ENCODE data around the gene UBE2O.

Gene UBE2O

DNA sequence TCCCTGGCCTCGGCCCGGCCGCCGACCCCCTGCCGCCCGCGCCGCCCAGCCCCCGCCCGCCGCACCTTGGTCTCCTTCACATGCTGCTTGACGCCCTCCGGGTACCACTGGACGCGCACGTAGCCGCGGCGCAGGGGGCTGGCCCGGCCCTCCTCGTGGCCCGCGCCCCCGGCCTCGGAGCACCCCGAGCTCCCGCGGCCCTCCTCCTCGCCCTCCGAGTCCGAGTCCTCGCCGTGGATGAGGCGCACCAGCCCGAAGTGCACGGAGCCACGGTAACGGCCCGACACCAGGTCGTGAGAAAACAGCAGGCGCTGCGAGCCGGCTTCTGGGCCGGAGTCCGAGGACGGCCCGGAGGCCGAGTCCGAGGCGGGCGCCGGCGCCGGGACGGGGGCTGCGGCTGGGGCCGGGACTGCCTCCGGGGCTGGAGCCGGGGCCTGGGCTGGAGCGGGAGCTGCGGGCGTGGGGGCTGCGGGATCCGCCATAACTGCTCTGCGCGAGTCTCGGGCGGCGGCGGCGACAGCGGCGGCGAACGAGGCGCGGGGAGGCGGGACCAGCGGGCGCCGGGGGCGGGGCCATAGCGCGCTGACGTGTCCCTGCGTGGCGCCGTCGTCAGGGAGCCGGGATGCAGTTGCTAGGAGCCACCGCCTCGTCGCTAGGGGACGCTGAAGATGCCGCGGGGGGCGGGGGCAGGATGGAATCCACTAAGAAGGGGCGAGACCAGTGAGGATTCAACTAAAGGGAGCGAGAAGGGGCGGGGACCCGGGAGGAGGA is at the start of gene UBE2O:
TSS of gene UBE2O (minus strand) at position 493 of the 771 bp plus-strand sequence. CDS start at position 482, 11 bp downstream.
- peak within 1 kb of the TSS; percentile 94 for H3K27ac Mint-ChIP-seq (ENCODE audit: low read depth)
- H3K4me1 Mint-ChIP-seq, result peaks cover 40% of the 10 kb centered on the region
- no peaks in the 10 kb centered on the region for H3K27me3 Mint-ChIP-seq
- H3K36me3 Mint-ChIP-seq (ENCODE audit: insufficient read depth), result peaks cover 3% of the 10 kb centered on the region
- DNase-seq (ENCODE audit: low spot score in 2 of 2) (peak; percentile 90 to 91), ATAC-seq (replicated peaks; ENCODE audit: extremely low read depth, poor library complexity, severe bottlenecking) (peak; percentile 93)
- H3K9me3 Mint-ChIP-seq, result no peaks in the 10 kb centered on the region
- peak within 1 kb of the TSS; percentile 83 for H3K4me3 Mint-ChIP-seq

DNA sequence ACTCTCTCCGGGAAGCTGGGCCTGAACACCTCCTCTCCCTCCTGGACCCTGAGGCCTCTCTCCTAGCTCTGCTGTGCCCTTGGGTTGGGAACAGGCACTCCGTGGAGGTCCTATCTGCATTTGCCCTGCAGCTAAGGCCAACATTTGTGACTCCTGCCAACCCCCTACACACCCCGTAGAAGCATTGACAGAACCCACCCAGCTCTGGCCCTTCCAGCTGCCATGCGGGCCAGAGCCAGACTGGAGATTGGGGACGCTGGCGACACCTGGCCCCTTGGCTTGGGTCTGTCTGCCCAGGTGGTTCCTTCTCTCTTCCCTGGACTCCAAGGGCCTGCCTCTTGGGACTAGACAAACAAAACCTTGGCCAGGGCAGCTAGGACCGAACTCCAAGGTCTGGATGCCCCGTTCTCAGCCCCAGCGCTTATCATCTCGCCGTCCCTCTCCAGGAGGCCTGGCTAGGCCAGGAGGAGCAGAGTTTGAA is 48.9 kb upstream of the UBE2O start:
- Mint-ChIP-seq H3K4me3 (peak overlapping the region; percentile 87), H3K4me1 (peaks cover 53% of the 10 kb centered on the region), H3K27me3 (no peaks in the 10 kb centered on the region), H3K27ac (ENCODE audit: low read depth) (peak overlapping the region; percentile 95), H3K9me3 (no peaks in the 10 kb centered on the region), H3K36me3 (ENCODE audit: insufficient read depth) (peaks cover 11% of the 10 kb centered on the region)
- DNase-seq (ENCODE audit: low spot score in 2 of 2), result no peak
- ATAC-seq (replicated peaks; ENCODE audit: extremely low read depth, poor library complexity, severe bottlenecking), result no peak

DNA sequence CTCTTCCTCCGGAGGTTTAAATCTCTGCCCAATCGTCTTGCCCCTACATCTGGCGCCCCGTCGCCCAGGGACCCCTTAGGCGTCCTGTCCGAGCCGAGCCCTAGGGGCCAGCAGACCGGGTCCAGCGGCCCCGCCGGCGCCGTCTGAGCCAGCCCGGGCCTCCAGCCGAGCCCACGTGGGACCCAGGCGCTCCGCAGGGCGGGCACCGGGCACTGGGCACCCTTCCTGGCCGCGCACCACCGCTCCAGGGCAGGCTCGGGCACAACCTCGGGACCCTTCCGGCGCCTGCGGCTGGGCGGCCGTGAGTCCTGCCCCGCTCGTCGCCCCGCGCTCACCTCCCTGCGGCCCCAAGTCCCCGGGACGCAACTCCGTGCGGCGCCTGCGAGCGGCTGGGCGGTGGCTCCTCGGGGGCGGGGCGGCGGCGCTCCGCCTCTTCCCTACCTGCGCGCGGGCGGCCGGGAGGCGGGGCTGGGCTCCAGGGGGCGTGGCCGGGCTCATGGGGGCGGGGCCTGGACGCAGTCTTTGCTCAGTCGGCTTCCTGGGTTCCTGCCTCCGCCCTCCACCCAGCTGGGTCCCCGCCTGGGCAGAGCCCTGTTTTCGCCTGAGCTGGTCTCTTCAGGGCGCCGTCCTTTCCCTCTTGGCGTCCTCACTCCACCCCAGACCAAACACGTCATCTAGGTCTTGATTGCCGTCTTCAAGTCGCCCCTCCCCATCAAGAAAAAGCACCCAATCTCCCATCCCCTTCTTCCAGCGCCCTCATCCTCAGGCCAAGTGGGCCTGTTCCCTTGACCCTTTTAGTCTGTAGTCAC is 48.3 kb upstream of the UBE2O start, which contains the start of gene RHBDF2:
TSS of gene RHBDF2 (minus strand) at position 406 of the 809 bp plus-strand sequence. CDS start 19,899 bp downstream, outside the sequence.
- peaks cover 52% of the 10 kb centered on the region for H3K4me1 Mint-ChIP-seq
- peak within 1 kb of the TSS; percentile 87 for H3K4me3 Mint-ChIP-seq
- peaks cover 14% of the 10 kb centered on the region for H3K36me3 Mint-ChIP-seq (ENCODE audit: insufficient read depth)
- no peaks in the 10 kb centered on the region for H3K9me3 Mint-ChIP-seq
- ATAC-seq (replicated peaks; ENCODE audit: extremely low read depth, poor library complexity, severe bottlenecking) (peak; percentile 78), DNase-seq (ENCODE audit: low spot score in 2 of 2) (peak; percentile 96 to 98)
- no peaks in the 10 kb centered on the region for H3K27me3 Mint-ChIP-seq
- peak within 1 kb of the TSS; percentile 95 for H3K27ac Mint-ChIP-seq (ENCODE audit: low read depth)

DNA sequence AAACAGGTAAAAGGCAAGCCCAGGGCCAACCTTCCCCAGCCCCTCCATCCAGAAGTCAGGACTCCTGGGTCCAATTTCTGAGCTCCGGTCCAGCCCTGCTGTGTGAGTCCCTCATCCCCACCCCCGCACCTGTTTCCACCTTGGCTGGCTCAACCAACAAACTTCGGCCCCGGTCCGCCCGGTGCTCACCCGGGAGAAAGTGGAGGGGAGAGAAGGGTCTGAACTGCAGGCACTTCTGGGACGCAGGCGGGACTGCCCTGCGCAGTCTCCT is 47.7 kb upstream of the UBE2O start:
- Mint-ChIP-seq H3K27ac (ENCODE audit: low read depth) (peak overlapping the region; percentile 95), H3K4me1 (peaks cover 49% of the 10 kb centered on the region), H3K36me3 (ENCODE audit: insufficient read depth) (peaks cover 14% of the 10 kb centered on the region), H3K9me3 (no peaks in the 10 kb centered on the region), H3K4me3 (peak overlapping the region; percentile 87), H3K27me3 (no peaks in the 10 kb centered on the region)
- ATAC-seq (replicated peaks; ENCODE audit: extremely low read depth, poor library complexity, severe bottlenecking), result peak; percentile 17
- DNase-seq (ENCODE audit: low spot score in 2 of 2), result no peak

DNA sequence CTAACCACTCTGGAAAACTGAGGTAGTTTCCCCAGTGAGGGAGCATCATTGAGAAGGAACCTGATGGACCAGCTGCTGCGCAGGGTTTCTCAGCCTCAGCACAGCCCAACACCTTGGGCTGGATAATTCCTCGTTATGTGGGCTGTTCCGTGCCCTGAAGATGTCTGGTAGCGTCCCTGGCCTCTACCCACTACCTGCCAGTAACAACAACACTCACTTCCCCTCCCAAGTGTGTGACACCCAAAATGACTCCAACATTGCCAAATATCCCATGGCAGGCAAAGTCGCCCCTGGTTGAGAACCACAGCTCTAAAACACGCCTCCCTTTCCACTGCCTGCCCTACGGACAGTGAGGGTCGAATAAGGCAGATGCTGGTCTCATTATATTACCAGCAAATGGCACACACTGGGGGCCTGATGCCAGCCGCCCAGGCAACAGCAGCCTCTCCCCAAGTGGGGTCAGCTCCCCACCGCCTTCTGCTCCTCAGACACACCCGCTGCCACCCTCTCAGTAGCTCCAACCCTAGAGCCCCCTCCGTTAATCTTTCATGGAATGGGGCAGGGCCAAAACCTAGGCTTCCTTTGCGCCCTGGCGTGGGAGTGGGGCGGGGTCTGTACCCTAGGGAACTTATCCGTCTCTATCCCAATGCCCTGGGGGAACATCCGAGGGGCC is 47.3 kb upstream of the UBE2O start:
- peak overlapping the region; percentile 95 for H3K27ac Mint-ChIP-seq (ENCODE audit: low read depth)
- H3K36me3 Mint-ChIP-seq (ENCODE audit: insufficient read depth), result peaks cover 14% of the 10 kb centered on the region
- H3K27me3 Mint-ChIP-seq, result no peaks in the 10 kb centered on the region
- no peaks in the 10 kb centered on the region for H3K9me3 Mint-ChIP-seq
- DNase-seq (ENCODE audit: low spot score in 2 of 2), result no peak
- no peak for ATAC-seq (replicated peaks; ENCODE audit: extremely low read depth, poor library complexity, severe bottlenecking)
- peaks cover 49% of the 10 kb centered on the region for H3K4me1 Mint-ChIP-seq
- peak overlapping the region; percentile 87 for H3K4me3 Mint-ChIP-seq

DNA sequence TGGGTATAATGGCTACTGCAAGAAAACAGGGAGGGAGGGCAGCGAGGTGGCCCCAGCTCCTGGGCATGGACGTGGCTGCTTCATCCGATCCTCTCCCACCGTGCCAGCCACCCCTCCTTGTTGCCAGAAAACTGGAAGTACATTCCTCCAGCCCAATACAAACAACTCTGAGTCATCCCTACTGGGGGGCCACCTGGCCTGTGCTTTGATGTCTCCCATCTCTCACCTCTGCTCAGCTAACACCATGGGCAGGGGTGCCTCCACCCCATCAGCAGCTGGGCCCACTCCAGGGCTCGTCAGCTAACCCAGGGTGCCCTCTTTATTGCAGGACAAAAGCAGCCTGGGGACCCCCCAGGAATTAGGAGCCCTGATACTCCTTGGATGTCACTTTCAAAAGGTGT is 46.3 kb upstream of the UBE2O start:
- no peak for ATAC-seq (replicated peaks; ENCODE audit: extremely low read depth, poor library complexity, severe bottlenecking)
- Mint-ChIP-seq H3K4me3 (peak overlapping the region; percentile 87), H3K27ac (ENCODE audit: low read depth) (peak overlapping the region; percentile 95), H3K36me3 (ENCODE audit: insufficient read depth) (peaks cover 14% of the 10 kb centered on the region), H3K9me3 (no peaks in the 10 kb centered on the region), H3K4me1 (peaks cover 49% of the 10 kb centered on the region), H3K27me3 (no peaks in the 10 kb centered on the region)
- no peak for DNase-seq (ENCODE audit: low spot score in 2 of 2)

DNA sequence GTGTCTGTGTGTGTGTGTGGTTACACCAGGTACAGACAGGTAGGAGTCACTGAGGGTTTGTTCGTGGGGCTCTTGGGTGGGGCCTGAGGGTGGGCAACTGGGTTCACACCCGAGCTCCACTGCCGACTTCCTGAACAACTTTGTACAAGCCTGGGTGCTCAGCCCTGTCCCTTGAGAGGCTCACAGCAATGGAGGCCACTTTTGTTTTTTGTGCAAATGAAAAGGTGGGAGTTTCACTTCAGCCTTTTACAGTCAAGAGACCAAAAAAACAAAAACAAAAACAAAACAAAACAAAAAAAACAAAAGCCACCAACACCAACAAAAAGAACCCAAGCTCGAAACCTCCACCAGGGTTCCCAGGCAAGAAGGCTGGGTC is 45.9 kb upstream of the UBE2O start:
- H3K27me3 Mint-ChIP-seq, result no peaks in the 10 kb centered on the region
- H3K36me3 Mint-ChIP-seq (ENCODE audit: insufficient read depth), result peaks cover 15% of the 10 kb centered on the region
- H3K4me3 Mint-ChIP-seq, result peak overlapping the region; percentile 87
- H3K4me1 Mint-ChIP-seq, result peaks cover 51% of the 10 kb centered on the region
- H3K9me3 Mint-ChIP-seq, result no peaks in the 10 kb centered on the region
- peak; percentile 11 for ATAC-seq (replicated peaks; ENCODE audit: extremely low read depth, poor library complexity, severe bottlenecking)
- DNase-seq (ENCODE audit: low spot score in 2 of 2), result no peak
- H3K27ac Mint-ChIP-seq (ENCODE audit: low read depth), result peak overlapping the region; percentile 95

DNA sequence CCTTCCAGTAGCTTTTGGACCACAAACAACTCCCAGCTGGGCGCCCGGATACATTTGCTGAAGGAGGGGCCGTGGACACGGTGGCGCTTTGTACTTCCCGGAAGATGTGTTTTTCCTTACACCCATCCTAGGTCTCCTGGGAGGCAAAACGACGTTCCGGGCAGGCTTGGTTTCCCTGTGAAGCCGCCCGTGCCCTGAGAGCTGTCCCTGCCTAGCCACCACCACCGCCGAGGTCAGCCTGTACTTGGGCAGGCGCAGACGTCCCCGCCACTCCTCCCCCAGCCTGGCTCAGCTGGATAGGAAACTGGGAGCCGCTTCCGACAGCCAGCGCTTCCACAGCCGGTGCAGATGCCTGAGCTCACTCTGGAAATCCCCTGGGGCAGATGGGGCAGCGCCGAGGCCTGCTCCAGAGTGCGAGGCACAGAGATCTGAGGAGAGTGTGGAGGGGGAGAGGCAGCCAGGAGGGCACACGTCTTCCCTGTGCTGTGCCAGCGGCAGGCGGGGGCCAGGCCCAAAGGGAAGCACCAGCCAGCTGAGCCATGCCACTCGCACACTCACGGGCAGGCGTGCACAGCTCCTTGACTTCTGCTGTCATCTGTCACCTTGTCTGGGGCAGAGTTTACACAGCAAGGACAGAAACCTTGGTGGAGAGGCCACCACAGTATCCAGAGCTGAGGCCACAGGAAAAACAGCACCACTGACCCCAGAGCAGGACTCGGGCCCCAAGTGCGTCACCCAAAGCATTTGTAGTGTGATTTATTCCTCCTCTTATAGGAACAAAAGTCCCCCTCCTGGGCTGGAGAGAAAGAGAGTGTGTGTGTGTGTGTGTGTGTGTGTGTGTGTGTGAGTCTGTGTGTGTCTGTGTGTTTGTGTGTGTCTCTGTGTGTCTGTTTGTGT is 45.3 kb upstream of the UBE2O start:
- ATAC-seq (replicated peaks; ENCODE audit: extremely low read depth, poor library complexity, severe bottlenecking) (no peak), DNase-seq (ENCODE audit: low spot score in 2 of 2) (no peak)
- H3K4me3 Mint-ChIP-seq, result peak overlapping the region; percentile 87
- peaks cover 17% of the 10 kb centered on the region for H3K36me3 Mint-ChIP-seq (ENCODE audit: insufficient read depth)
- peak overlapping the region; percentile 95 for H3K27ac Mint-ChIP-seq (ENCODE audit: low read depth)
- H3K27me3 Mint-ChIP-seq, result no peaks in the 10 kb centered on the region
- H3K9me3 Mint-ChIP-seq, result no peaks in the 10 kb centered on the region
- H3K4me1 Mint-ChIP-seq, result peaks cover 57% of the 10 kb centered on the region

DNA sequence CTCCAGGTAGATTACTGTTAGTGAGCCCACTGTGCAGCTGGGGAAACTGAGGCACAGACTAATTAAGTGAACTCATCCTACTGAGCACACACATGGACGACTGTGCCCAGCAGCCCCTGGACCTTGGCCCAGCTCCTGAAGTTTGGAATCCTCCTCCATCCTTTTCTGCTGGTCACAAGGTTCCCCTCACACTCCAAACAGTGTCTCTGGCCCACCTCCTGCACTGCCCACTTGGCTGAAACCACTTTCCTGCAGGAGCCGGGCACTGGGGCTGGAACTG is 44.7 kb upstream of the UBE2O start:
- H3K27ac Mint-ChIP-seq (ENCODE audit: low read depth), result peak overlapping the region; percentile 95
- H3K36me3 Mint-ChIP-seq (ENCODE audit: insufficient read depth), result peaks cover 17% of the 10 kb centered on the region
- DNase-seq (ENCODE audit: low spot score in 2 of 2), result no peak
- H3K4me1 Mint-ChIP-seq, result peaks cover 63% of the 10 kb centered on the region
- ATAC-seq (replicated peaks; ENCODE audit: extremely low read depth, poor library complexity, severe bottlenecking), result no peak
- H3K27me3 Mint-ChIP-seq, result no peaks in the 10 kb centered on the region
- no peaks in the 10 kb centered on the region for H3K9me3 Mint-ChIP-seq
- H3K4me3 Mint-ChIP-seq, result no peak overlapping the region

DNA sequence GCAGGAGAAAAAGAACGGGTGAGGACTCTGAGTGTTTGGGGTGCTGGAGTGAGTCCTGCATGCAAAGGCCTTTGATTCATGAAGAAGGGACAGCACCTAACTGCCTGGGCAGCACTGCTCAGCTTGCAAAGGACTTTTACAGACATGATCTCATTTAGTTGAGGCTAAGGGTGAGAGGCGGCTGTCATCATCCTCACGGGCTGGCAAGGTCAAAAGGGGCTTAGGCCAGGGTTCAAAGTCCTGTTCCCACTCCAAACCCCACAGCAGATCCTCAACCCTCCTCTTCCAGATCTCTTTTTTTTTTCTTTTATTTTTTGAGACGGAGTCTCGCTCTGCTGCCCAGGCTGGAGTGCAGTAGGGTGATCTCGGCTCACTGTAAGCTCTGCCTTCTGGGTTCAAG is 43.5 kb upstream of the UBE2O start:
- Mint-ChIP-seq H3K27me3 (no peaks in the 10 kb centered on the region), H3K4me1 (peaks cover 67% of the 10 kb centered on the region), H3K27ac (ENCODE audit: low read depth) (peak overlapping the region; percentile 95), H3K36me3 (ENCODE audit: insufficient read depth) (peaks cover 14% of the 10 kb centered on the region), H3K4me3 (peak overlapping the region; percentile 42), H3K9me3 (no peaks in the 10 kb centered on the region)
- no peak for ATAC-seq (replicated peaks; ENCODE audit: extremely low read depth, poor library complexity, severe bottlenecking)
- DNase-seq (ENCODE audit: low spot score in 2 of 2), result no peak

DNA sequence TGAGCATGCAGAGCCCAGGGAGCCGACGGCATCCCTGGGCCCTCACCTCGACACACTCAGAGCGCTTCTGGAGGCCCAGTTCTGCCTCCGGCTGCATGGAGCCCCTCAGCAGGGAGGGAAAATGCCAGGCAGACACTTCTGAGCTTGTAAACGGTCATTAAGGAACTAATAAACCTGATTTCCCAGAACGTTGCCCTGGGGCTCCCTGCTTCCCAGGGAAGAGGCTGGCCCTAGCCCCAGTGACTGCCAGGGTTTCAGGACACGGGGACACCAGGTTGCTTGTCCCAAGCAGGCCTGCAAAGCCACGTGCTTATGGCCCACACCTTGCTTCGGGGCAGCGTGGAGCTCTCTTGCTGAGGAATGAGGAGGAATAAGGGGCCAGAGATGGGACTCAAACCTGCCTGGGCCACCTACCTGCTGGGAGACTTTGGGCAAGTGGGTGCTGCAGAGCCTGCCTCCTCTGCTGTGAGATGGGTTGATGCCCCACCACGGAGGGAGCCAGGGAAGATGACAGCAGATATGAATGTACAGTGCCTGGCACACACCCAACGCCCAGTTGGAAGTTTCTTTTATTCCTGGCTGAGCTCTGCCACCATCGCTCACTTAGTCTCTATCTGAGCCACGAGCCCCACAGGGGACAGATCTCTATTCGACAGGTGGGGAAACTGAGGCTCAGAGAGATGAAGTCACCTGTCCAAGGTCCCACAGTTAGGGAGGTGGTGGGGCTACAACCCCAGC is 42.9 kb upstream of the UBE2O start:
- Mint-ChIP-seq H3K4me3 (peak overlapping the region; percentile 42), H3K36me3 (ENCODE audit: insufficient read depth) (peaks cover 14% of the 10 kb centered on the region), H3K4me1 (peaks cover 68% of the 10 kb centered on the region), H3K27me3 (no peaks in the 10 kb centered on the region), H3K9me3 (no peaks in the 10 kb centered on the region), H3K27ac (ENCODE audit: low read depth) (peak overlapping the region; percentile 95)
- ATAC-seq (replicated peaks; ENCODE audit: extremely low read depth, poor library complexity, severe bottlenecking) (no peak), DNase-seq (ENCODE audit: low spot score in 2 of 2) (no peak)
